ENCODE results near the gene ZIC4.

Gene ZIC4

GRCh38 chr3:147404000-147404799 is 2.1 kb downstream of the ZIC4 start:
- no peak for DNase-seq

- no peak for DNase-seq
Measured at GRCh38 chr3:147403511-147403910, 2.8 kb downstream of the ZIC4 start.

DNA sequence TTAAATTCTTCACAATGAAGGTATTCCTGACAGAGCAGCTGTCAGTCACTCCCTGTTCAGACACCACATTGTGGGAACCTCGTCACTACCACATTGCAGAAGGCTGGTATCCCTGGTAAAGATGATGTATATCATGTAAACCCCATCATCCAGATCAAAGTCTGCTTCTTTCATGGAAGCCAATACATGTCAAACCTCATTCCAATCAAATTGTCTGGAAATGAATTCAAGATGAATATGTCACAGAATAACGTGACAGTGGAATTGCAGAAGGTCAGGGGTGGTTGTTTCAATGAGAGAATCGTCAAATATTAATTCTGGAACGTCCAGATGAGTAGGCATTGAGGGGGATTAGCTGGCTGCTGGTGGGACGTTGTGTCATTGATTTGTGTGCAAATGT is 4.2 kb downstream of the ZIC4 start:
- DNase-seq, result no peak

DNA sequence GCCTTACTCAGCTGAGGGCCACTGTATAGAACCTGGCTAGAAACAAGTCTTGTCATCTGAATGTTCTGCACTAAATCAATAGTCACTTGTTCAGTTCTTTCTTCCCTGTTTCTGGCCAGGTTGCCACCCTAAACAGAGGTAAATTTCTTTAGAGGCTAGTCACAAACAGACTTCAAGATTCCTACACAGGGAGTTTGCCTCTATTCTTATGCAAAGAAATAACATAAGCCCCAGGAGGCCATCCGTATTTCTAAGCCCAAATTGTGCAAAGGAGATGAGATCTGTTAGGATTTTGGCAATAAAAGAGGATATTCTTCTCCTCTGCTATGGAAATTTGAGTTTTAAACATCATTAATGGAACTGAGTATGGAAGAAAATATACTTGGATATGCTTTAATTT is 4.9 kb downstream of the ZIC4 start:
- no peak for DNase-seq

- DNase-seq, result no peak
Measured at GRCh38 chr3:147400999-147401398, 5.3 kb downstream of the ZIC4 start.

GRCh38 chr3:147400111-147400510 is 6.2 kb downstream of the ZIC4 start:
- no peak for DNase-seq

DNA sequence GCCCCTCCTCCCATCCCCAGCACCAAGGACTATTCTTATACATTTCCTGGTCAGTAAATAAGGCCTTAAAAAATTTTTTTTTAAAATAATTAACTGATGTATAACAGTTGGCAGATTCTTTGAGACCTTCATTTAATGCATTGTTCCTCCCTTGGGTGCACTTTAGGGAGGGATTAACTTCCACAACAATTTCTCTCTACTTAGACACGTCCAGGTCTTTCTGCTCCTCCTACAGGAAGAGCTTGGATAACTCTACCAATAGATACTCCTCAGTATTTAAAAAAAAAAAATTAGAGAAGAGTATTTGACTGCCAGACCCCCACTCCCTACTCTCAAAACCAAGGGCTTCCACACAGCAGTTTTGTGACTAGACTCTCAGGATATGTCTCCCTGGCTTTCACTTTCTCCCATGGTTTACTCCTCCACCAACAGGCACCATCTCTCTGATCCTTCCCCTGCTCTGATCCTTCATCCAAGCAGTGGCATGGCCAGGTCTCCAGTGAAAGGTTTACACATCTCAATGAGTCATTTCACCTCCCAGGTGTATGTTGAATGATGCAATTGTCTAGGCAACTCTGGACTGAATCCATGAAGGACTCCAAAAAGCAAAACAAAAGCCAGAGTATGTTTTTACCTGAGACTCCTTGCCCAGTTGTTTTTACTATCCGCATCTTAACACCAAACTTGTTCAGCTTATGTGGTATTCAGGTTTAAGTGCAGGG is 7.4 kb downstream of the ZIC4 start:
- DNase-seq, result no peak

GRCh38 chr3:147397875-147398812 is 8.2 kb downstream of the ZIC4 start:
- no peak for DNase-seq

DNA sequence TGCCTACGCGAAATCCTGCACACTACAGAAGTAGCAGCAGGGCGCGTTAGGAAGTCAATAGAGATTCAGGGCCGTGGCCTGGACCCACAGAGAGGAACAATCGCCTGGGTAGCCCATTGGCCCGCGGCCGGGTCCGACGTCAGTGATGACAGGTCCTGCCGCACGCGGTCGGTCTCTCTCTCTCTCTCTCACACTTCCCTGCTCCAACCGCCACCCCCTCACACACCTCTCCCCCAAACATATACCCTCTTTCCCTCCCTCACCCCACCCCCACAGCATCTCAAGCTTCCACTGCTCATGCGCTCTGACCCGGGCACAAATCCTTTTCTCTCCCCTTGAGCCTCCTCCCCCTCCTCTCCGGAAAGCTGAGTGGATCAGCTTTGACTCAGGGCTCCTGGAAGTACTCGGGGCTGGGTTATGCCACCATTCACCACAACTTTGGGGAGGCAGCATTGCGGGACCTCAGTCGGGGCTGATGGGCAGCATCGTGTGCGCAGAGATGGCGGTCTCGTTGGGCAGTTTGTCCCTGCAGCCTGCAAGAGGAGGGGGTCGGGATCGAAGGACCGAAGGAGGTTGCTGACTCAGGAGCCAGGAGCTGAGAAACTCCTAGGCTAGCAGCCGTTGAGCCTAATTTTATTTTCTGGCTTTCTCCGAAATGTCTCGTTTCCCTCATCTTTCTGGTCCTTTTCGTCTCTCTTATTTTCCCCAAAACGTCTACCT is 9.0 kb downstream of the ZIC4 start:
- no peak for DNase-seq

DNA sequence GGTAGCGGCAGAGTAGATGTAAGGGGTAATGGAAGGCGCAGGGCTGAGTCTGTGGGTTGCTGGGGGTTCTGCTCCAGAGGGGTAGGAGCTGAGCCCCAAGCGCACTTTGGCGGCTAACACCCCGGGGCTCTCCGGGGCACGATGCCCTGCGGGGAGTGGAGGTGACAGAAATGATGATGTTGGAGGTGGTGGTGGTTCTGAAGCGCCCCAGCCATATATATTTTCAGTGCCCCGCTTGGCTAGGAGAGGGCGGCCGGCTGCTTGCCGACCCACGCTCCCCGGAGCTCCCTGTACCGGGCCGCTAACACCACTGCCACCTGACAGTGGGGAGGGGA is 9.7 kb downstream of the ZIC4 start:
- DNase-seq, result no peak

- no peak for DNase-seq
Measured at GRCh38 chr3:147395899-147396711, 10.2 kb downstream of the ZIC4 start.

- no peak for DNase-seq
Measured at GRCh38 chr3:147394884-147395225, 11.5 kb downstream of the ZIC4 start.

- DNase-seq, result no peak
Measured at GRCh38 chr3:147393943-147394883, 12.1 kb downstream of the ZIC4 start.

GRCh38 chr3:147393261-147393942 is 12.9 kb downstream of the ZIC4 start:
- DNase-seq, result no peak

- no peak for DNase-seq
Measured at GRCh38 chr3:147392625-147392946, 13.8 kb downstream of the ZIC4 start.

GRCh38 chr3:147391781-147392624 is 14.3 kb downstream of the ZIC4 start:
- no peak for DNase-seq

DNA sequence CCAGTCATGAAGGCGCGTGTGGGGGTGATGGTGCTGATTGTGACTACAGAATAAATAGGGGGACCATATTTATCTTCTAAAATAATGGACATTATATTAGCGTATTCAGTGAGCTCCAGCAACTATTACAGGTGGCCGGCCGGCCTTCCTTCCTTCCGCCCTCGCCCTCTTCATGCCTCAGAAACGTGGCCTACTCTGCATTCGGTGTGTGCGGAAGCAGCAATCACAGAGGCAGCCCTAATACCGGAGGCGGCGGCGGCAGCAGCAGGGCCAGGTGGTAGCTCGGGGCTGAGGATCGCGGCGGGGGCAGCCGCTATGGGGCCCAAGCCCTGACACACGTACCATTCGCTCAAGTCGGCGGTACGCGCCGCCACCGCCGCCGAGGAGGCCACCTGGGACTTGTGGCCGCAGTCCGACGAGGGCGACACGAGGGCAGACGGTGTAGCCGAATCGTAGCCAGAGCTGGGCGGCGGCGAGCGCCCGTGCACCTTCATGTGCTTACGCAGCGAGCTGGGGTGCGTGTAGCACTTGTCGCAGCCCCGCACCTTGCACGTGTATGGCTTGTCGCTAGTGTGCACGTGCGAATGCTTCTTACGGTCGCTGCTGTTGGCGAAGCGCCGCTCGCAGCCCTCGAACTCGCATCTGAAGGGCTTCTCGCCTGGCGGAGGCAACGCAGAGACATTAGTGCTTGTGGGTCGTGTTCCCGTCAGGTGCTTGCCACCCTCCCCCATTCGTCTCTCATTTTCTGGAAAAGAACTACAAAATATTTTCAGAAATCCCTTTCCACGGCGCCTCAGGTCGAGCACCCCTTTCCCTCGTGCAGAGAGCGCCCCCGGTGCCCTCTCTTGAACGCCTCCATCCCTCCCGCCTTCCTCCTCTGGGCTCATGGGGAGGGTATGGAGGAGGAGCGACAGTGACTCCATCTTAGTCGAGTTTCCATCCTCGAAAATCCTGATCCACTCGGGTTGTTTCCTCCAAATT is 15.5 kb downstream of the ZIC4 start:
- DNase-seq, result no peak

GRCh38 chr3:147389717-147390116 is 16.6 kb downstream of the ZIC4 start:
- DNase-seq, result no peak

All from stimulated activated CD4-positive, alpha-beta T cell treated with anti-CD3 and anti-CD28 coated beads, Interleukin-2, amount 100 ng/mL, for 48 hours (primary cell).